ENCODE data around the gene TECTA.

TECTA gene

GRCh38 chr11:121100943-121101342 lies at the start of gene TECTA:
Gene TECTA, plus strand, starts transcription at chr11:121101243. Its CDS starts 1,423 bp downstream, at chr11:121102666.
- DNase-seq = no peak

DNA sequence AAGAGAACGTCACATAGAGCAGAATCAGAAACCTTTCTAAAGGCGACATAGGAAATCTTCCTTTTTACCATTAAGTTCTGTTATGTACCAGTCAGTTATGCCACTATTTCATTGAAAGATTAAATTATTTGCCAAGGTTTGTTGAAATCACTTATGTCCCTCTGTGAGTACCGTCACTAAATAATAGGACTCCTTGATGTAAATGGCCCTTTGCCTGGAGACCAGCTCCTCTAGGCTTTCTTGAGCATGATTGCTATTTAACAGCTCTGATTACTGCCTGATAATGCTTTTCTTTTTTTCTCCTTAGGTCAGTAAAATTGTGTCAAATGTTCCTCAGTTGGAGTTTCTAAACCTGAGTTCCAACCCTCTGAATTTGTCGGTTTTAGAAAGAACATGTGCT lies 47.8 kb upstream of the TECTA start:
- DNase-seq = no peak

DNA sequence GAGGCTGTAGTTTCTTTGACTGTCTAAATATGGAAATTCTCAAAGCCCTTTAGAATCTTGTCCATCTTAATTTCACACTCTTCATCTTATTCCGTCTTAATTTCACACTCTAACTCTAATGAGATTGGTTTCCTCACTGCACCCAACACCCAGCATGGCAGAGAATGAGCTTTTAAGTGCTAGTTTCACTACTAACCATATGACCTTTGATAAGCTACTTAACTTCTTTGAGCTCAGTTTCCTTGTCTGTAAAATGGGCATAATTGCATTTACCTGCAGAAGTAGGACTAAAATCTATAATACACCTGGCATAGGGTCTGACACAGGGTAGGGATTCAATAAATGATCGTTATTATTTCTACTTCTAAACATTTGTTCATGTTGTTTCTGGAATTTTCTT lies 46.8 kb upstream of the TECTA start:
- DNase-seq = no peak

- no peak for DNase-seq
These were observed 46.0 kb upstream of the TECTA start for GRCh38 chr11:121055076-121055475.

GRCh38 chr11:121057922-121058321 lies 43.1 kb upstream of the TECTA start:
- no peak for DNase-seq

DNA sequence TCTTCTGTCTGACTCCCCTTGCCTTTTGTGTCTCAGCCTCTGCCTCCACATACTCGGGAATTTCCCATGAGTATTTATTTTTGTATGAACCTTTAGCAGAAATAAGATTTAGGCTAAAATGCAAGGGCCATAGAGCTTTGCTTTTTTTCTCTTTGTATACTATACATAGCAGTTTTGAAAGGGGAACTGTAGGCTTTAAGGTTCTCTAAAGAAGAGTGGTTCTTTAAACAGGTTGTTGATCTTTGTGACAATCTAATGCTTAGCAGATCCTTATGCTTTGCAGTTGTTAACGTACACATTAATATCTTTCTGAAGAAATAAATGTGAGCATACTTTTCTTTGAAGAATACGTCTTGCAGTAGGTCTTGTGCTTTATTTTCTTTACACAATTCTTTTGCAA lies 42.1 kb upstream of the TECTA start:
- no peak for DNase-seq

GRCh38 chr11:121059605-121060004 lies 41.4 kb upstream of the TECTA start:
- DNase-seq = no peak

DNA sequence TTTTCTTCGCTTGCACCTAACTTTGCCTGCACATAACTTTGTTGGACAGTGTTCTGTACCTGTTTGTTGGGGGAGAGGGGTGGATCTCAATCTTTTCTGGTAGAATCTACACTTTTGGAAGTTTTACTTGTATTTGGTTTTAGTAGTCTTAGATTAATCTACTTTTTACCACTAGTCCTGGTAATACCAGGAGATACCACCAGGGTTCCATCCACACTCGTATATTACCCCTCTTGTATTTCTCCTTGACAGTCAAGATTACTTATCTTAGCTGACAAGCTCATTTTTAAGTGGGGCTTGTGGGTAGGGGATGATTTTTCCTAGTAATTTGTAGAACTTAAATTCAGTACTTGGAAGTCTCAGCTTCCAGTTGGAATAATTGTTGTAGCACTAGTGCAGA lies 37.3 kb upstream of the TECTA start:
- DNase-seq = no peak

GRCh38 chr11:121066623-121067022 lies 34.4 kb upstream of the TECTA start:
- no peak for DNase-seq

GRCh38 chr11:121067026-121067425 lies 34.0 kb upstream of the TECTA start:
- peak in 1 of 2 experiments; percentile 30 for DNase-seq

DNA sequence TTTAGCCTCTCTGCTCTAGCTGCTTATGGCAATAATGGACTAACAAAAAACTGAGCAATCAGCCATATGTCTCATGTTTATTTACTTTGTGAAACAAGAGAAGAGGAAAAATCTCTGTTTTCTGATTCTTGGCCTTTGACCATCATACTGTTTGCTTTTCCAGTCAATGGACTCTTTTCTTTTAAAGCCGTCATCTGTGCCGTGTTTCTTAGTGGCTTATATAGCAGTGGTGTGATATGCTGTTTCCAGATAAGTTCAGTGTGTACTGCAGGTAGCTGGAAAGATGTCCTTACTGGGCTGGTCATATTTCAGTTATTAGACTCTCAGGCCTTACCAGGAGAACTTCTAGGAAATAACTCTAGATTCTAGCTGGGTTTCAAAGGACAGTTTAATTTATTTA lies 33.6 kb upstream of the TECTA start:
- DNase-seq = peak in 1 of 2 experiments; percentile 70

DNA sequence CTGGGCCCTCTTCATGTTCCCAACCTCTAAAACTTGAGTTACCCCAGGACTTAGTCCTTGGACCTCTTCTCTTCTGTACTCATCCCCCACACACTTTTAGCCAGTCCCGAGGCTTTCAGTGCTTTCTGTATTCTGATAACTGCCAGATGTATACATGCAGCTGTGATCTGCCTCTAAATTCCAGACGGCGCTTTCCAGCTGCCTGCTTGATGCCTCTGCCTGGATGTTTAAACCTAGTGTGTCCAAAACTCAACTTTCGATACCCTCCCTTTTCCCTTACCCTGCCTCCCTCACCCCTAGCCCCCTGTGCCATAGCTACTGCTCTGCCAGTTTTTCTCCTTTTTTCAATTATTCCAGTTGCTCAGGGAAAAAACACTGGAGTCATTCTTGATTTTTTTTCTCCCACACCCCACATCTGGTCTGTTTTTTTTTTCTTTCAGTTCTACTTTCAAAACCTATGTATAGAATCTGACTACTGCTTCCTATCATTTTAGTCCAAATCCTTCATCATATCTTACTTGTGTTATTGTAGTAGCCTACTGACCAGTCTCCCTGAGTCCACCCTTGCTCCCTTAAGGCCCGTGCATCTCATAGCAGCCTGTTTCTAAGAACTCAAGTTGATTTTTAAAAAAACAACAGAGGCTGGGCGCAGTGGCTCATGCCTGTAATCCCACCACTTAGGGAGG lies 32.9 kb upstream of the TECTA start:
- no peak for DNase-seq

GRCh38 chr11:121068787-121069186 lies 32.3 kb upstream of the TECTA start:
- DNase-seq = no peak

DNA sequence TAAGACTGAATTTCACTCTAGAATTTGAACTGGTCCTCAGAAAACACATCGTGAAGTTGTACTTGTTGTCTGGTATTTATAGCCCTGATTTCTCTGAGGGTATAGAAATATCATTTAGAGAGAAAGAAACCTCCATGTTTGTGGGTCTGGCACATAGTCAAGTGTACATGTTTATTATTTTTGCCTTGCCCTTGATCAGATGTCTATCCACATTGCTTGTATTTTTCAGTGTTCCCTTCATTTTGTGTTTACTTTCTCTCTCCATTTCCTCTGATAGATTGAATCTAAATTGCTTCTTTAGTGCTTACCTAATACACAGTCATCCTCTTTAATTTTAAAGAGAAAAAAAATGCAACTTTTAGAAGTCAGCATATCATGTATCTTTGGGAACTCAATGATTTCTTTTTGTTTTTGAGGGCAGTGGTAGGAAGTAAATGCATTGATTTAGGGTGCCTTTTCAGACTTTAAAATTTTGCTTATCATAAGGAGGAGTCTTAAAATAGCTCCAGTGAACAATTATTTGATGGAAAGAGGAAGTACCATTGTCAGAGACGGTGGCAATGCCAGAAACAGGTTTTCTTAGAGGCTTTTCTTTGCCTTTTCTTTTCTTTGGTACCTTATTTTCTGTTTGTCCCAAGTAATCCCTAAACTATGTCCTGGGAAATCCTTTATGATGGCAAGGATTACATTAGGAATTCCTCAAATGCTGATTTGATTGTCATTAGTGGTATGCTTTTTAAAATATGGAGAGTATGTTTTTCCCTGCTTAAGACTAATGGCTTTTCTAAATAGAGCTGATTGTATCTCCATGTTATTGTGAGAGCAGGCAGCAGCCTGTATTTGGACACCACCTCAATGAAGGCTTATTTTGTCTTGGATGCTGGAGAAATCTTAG lies 29.8 kb upstream of the TECTA start:
- DNase-seq = no peak

DNA sequence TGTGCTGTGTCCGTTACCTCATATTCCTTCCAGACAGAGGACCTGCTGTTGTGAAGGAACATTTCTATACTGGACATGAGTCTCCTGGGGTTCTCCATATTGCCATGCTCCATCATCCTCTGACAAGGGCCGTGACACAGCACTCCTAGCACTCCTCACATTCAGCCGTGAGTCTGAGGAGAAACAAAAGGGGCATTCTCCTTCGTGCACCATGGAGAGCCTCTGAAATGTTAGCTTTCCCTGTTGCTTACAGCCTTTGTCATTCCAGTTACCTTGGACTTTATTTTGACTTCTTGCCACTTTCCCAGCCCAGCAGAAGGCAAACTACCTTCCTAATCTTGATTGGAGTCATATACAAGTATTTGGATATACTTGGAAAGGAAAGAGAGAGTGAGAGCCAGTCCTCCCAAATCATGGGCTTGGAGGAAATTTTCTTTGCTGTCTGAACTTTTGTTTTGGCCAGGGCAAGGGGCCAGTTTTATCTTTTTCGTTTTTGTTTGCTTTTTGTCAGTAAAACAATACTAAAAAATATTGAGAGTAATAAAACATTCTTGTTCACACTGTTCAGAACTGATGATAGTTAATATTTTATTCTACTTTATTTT lies 29.1 kb upstream of the TECTA start:
- no peak for DNase-seq

DNA sequence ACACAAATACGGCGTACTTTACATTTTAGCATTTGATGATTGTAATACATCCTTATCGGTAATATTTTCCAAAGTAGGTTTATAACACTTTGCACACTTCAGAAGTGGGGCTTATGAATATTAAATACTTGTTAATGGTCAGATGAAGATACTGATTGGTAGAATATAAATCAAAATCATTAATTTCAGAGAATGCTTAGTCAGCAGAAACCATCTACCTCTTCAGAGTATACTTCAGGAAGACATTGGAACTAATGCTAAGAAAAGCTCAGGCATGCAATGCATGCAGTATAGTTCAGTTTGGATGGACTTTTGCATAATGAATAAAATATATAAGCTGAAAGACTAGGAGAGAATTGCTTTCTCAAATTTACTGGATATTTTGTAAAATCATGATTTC lies 19.7 kb upstream of the TECTA start:
- DNase-seq = no peak

GRCh38 chr11:121082219-121082618 lies 18.8 kb upstream of the TECTA start:
- no peak for DNase-seq

DNA sequence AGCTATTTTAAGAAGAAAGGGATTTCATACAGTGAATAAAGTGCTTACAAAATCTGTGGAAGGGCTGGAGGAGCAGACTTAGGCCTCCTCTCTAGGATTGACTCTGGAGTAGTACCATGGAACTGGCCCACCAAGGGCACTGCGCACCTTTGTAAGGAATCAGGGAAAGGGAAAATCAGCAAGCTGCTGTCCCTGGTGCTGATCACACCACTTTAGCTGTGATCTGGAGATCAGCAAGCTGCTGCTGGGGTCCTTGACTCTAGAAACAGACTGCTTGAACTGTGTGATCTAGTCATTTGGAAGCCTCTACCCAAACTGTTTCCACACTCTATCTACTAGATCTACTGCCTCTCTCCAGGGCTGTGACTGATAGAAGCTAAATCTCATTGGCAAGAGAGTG lies 18.4 kb upstream of the TECTA start:
- no peak for DNase-seq

DNA sequence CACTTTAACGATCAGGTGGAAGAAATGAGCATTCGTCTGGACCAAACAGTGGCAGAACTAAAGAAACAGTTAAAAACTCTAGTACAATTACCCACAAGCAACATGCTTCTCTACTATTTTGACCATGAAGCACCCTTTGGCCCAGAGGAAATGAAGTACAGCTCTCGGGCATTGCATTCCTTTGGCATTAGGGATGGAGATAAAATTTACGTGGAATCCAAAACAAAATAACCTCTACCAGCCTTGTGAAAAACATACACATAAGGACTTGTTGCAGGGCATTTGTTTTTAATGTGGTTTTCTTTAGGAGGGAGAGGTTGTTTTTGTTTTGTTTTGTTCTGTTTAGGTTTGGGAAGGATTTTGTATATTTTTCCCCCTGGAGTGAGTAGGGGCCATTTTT lies 14.2 kb upstream of the TECTA start:
- DNase-seq = no peak

- no peak for DNase-seq
These were observed 11.5 kb upstream of the TECTA start for GRCh38 chr11:121089566-121089965.

DNA sequence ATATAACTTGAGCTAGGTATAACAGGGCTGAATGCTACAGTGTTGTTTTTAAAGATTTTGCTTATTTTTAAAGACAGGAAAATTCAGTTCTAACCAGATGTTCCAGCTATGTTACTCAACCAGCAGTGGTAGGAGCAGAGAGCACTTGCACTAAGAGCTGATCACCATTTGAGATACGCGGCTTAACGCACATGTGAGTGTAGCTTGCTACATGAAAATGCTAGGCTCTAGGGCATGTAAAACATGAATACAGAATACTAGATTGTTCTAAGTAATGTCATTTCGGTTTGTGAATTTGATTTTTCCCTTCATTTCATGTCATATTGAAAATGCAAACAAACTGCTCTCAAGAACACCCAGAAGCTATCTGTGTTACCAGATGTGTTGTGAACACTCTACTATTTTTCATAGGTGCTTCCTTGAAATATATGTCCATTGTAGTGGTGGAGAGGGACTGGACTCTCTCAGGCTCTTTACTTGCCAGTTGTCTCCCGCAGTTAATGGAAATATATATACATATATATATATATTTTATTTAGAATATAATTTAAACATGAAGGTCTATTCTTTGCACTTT lies 10.8 kb upstream of the TECTA start:
- DNase-seq = no peak

DNA sequence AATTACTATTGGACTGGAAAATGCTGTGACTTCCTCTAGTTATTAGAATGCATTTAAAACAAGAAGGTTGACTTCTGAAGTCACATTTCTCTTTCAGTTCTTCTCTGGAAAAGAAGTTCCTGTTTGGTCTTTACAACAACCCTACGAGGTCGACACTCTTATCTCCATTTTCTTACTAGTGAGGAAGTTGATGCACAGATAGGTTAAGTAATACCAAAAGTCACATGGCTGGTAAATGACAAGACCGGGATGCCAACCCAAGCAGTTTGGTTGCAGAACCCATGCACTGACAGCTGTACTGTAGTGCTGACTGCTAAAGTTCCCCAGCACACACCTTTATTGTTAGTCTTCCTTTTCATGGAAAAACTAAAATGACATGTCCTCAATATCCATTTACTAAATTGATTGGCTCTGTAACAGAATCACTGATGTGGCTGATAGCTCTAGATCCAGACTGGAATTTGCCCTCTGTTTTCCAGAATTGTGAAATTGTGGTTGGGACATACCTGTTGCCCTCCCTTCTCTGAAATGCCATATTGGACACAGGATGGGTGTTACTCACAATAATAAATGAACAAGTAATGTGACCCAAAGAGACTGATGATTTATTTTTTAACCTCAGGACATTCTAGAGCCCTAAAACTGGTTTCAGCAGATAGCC lies 9.4 kb upstream of the TECTA start:
- DNase-seq = no peak

GRCh38 chr11:121095561-121095960 lies 5.5 kb upstream of the TECTA start:
- no peak for DNase-seq
